ENCODE results near the gene EPDR1. TPM values are rescaled to one million over a fixed set of nuclear protein-coding genes. Genes with fewer than 3 reads are reported as not detected.

EPDR1 gene
- total and polyA plus RNA-seq, 2 experiments from 2014 or later, result 4.4 to 13.8 TPM

- ATAC-seq, result no peak
- H3K27me3 Mint-ChIP-seq (ENCODE audit: insufficient read depth, low read depth, poor library complexity), result no peaks in the 10 kb centered on the region
These were observed 20.7 kb upstream of the EPDR1 start for GRCh38 chr7:37899712-37900247.

GRCh38 chr7:37901236-37901827, 19.1 kb upstream of the EPDR1 start:
- Histone ChIP-seq H3K27me3 (ENCODE audit: insufficient read depth) (no peaks in the 10 kb centered on the region), H2AFZ (peak overlapping the region; percentile 69; the same call in 1 of the 2 replicates), H4K20me1 (replicated peaks; ENCODE audit: insufficient read depth) (no peaks in the 10 kb centered on the region), H3K36me3 (ENCODE audit: insufficient read depth) (no peaks in the 10 kb centered on the region), H3K4me1 (ENCODE audit: insufficient read depth) (0 out of 2 replicates have a peak, but pooled peaks cover 3% of the 10 kb centered on the region), H3K4me3 (no peak overlapping the region), H3K27ac (ENCODE audit: low read depth) (no peak overlapping the region), H3K4me2 (no peak overlapping the region), H3K79me2 (replicated peaks; ENCODE audit: insufficient read depth) (no peaks in the 10 kb centered on the region), H3F3A (replicated peaks; ENCODE audit: low read depth) (no peaks in the 10 kb centered on the region), H3K9me2 (ENCODE audit: insufficient read depth) (no peaks in the 10 kb centered on the region)
- ATAC-seq (peak; percentile 70), DNase-seq (ENCODE audit: low spot score) (peak; percentile 74)
- H3K36me3 Mint-ChIP-seq (ENCODE audit: low read depth), result no peaks in the 10 kb centered on the region
- TF ChIP-seq CTCF (conservative IDR thresholded peaks at IDR 0.05; ENCODE audit: low read depth in 2 of 2) (peak; percentile 73 to 86), ETS1 (IDR thresholded peaks at IDR 0.05) (no peak)
- H3K9me3 Mint-ChIP-seq, result no peaks in the 10 kb centered on the region
- no peak overlapping the region for H3K27ac Mint-ChIP-seq
- no peak overlapping the region for H3K4me3 Mint-ChIP-seq
- no peaks in the 10 kb centered on the region for H3K27me3 Mint-ChIP-seq (ENCODE audit: insufficient read depth, low read depth, poor library complexity)
- H3K4me1 Mint-ChIP-seq, result no peaks in the 10 kb centered on the region; the same call in 2 of the 3 replicates

More at GRCh38 chr7:37899712-37900247, 20.7 kb upstream of the EPDR1 start:
- no peaks in the 10 kb centered on the region; the same call in 2 of the 3 replicates for H3K4me1 Mint-ChIP-seq
- H3K4me3 Mint-ChIP-seq, result no peak overlapping the region
- Histone ChIP-seq H3K4me3 (no peak overlapping the region), H3K27me3 (ENCODE audit: insufficient read depth) (no peaks in the 10 kb centered on the region), H3K9me2 (ENCODE audit: insufficient read depth) (no peaks in the 10 kb centered on the region), H4K20me1 (replicated peaks; ENCODE audit: insufficient read depth) (no peaks in the 10 kb centered on the region), H3K27ac (ENCODE audit: low read depth) (no peak overlapping the region), H3F3A (replicated peaks; ENCODE audit: low read depth) (no peaks in the 10 kb centered on the region), H3K79me2 (replicated peaks; ENCODE audit: insufficient read depth) (no peaks in the 10 kb centered on the region), H3K36me3 (ENCODE audit: insufficient read depth) (no peaks in the 10 kb centered on the region), H3K4me1 (ENCODE audit: insufficient read depth) (0 out of 2 replicates have a peak, but pooled peaks cover 3% of the 10 kb centered on the region), H2AFZ (no peak overlapping the region), H3K4me2 (no peak overlapping the region)
- H3K9me3 Mint-ChIP-seq, result no peaks in the 10 kb centered on the region
- H3K36me3 Mint-ChIP-seq (ENCODE audit: low read depth), result no peaks in the 10 kb centered on the region
- no peak for DNase-seq (ENCODE audit: low spot score)
- TF ChIP-seq EZH2phosphoT487 (IDR thresholded peaks at IDR 0.05; ENCODE audit: unreplicated experiment), result no peak
- no peak for TF ChIP-seq STAT1 (IDR thresholded peaks at IDR 0.05; ENCODE audit: unreplicated experiment)
- TF ChIP-seq EZH2 (IDR thresholded peaks at IDR 0.05; ENCODE audit: low read depth, unreplicated experiment), result no peak
- no peak overlapping the region for H3K27ac Mint-ChIP-seq
